ENCODE results near the gene ATXN7L1. TPM values are rescaled to one million over a fixed set of nuclear protein-coding genes. Genes with fewer than 3 reads are reported as not detected.

ATXN7L1 gene
- total RNA-seq, 1 experiment from 2014 or later: 38.5 TPM

DNA sequence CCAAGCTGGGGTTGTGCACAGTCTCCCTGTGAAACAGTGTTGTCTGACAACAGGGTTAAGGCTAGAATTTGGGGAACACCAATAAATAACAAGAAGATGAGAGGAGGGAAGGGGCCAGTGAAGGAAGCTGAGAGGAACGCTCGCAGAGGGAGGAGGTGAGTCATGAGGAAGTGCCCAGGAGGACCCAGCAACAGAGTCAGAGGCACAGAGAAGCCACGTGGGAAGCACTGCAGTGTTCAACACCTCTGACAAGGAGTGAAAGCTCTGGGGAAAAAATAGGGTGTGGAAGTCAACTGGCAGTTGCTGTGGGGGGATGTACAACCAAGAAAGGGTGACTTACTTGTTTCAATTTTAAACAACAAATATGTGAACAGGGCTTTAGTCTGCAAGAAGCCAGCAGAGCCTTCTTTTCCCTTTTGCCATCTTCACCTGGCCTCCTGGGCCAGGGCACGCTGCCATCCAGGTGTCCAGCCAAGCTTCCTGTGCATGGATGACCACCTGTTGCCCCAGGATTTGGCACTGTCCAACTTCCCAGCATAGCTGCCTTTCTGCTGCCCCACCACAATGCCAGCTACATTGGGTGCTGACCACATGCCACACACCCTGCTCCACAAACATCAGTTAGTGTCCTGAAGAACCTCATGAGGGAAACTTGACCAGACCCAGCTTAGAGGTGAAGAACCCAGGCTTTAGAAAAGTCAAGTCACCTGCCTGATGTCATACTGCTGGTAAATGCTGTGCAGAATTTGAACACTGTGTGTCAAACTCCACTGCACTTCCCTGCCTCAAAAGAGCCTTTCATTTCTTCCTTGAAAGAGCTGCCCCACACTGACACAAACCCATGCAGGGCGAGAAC, 69.6 kb downstream of the ATXN7L1 start (continued):
- TF ChIP-seq, protein P1, sequence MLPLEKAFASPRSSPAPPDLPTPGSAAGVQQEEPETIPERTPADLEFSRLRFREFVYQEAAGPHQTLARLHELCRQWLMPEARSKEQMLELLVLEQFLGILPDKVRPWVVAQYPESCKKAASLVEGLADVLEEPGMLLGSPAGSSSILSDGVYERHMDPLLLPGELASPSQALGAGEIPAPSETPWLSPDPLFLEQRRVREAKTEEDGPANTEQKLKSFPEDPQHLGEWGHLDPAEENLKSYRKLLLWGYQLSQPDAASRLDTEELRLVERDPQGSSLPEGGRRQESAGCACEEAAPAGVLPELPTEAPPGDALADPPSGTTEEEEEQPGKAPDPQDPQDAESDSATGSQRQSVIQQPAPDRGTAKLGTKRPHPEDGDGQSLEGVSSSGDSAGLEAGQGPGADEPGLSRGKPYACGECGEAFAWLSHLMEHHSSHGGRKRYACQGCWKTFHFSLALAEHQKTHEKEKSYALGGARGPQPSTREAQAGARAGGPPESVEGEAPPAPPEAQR (CRISPR knock-in tag; IDR thresholded peaks at IDR 0.05): no peak
- TF ChIP-seq TEAD4 (CRISPR knock-in tag; IDR thresholded peaks at IDR 0.05): no peak
- TF ChIP-seq, protein P2, sequence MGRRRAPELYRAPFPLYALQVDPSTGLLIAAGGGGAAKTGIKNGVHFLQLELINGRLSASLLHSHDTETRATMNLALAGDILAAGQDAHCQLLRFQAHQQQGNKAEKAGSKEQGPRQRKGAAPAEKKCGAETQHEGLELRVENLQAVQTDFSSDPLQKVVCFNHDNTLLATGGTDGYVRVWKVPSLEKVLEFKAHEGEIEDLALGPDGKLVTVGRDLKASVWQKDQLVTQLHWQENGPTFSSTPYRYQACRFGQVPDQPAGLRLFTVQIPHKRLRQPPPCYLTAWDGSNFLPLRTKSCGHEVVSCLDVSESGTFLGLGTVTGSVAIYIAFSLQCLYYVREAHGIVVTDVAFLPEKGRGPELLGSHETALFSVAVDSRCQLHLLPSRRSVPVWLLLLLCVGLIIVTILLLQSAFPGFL (CRISPR knock-in tag; IDR thresholded peaks at IDR 0.05; ENCODE audit: borderline replicate concordance): no peak

DNA sequence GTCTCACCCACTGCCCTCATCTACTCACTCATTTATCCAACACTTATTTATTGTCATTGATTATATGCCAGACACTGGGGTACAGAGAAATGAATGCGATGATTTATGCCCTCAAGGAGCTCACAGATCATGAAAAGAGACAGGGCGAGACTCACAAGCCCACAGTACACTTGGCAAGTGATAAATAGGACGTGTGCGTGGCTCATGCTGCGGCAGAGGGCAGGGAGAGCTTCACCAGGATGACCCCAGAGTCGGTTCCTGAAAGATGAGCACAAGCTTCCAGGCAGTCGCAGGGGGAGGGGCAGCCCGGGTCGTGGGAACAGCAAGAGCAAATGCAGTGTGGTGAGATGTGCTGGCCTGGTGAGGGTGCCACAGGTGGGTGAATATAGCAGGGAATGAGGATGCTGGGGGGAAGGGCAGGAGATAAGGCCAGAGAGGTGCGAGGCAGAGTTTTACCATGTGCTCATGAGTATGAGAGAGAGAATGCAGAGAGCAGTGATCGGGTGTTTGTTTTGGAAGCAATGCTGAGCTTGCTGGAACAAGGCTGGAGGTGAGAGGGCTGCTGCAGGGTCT, 70.9 kb downstream of the ATXN7L1 start:
- Mint-ChIP-seq H3K9me3 (no peaks in the 10 kb centered on the region), H3K4me1 (peaks cover 36% of the 10 kb centered on the region), H3K27ac (peak overlapping the region; percentile 51)

DNA sequence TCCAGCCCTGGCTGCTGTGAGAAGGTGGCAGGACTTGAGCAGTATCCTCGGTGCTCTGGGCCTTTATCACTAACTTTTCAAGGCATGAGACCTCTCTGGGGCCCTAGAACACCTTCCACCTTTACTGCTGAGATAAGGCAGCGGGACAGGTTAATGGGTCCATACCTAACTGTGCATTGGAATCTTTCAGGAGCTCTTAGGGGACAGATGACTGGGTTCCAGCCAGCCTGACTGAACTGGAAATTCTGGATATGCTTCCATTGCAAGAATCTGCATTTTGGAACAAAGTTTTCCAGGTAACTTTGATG, 73.0 kb downstream of the ATXN7L1 start:
- Mint-ChIP-seq H3K36me3 (no peaks in the 10 kb centered on the region), H3K9me3 (no peaks in the 10 kb centered on the region), H3K4me3 (no peak overlapping the region), H3K27ac (no peak overlapping the region), H3K27me3 (ENCODE audit: low read depth) (no peaks in the 10 kb centered on the region), H3K4me1 (peaks cover 56% of the 10 kb centered on the region)
- ATAC-seq: no peak
- ChIA-PET CTCF (interaction anchor here (0.6 kb wide), 1 partner anchor 74 kb away, joined by 3 read pairs; no protein-coding TSS in a partner anchor), POLR2A (no interaction called here)
- no peak for DNase-seq (ENCODE audit: low spot score)
- TF ChIP-seq, protein P3, sequence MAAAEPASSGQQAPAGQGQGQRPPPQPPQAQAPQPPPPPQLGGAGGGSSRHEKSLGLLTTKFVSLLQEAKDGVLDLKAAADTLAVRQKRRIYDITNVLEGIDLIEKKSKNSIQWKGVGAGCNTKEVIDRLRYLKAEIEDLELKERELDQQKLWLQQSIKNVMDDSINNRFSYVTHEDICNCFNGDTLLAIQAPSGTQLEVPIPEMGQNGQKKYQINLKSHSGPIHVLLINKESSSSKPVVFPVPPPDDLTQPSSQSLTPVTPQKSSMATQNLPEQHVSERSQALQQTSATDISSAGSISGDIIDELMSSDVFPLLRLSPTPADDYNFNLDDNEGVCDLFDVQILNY (CRISPR knock-in tag; IDR thresholded peaks at IDR 0.05): no peak
- no peak for TF ChIP-seq KAT7 (CRISPR knock-in tag; IDR thresholded peaks at IDR 0.05; ENCODE audit: borderline replicate concordance)
- TF ChIP-seq, protein P4, sequence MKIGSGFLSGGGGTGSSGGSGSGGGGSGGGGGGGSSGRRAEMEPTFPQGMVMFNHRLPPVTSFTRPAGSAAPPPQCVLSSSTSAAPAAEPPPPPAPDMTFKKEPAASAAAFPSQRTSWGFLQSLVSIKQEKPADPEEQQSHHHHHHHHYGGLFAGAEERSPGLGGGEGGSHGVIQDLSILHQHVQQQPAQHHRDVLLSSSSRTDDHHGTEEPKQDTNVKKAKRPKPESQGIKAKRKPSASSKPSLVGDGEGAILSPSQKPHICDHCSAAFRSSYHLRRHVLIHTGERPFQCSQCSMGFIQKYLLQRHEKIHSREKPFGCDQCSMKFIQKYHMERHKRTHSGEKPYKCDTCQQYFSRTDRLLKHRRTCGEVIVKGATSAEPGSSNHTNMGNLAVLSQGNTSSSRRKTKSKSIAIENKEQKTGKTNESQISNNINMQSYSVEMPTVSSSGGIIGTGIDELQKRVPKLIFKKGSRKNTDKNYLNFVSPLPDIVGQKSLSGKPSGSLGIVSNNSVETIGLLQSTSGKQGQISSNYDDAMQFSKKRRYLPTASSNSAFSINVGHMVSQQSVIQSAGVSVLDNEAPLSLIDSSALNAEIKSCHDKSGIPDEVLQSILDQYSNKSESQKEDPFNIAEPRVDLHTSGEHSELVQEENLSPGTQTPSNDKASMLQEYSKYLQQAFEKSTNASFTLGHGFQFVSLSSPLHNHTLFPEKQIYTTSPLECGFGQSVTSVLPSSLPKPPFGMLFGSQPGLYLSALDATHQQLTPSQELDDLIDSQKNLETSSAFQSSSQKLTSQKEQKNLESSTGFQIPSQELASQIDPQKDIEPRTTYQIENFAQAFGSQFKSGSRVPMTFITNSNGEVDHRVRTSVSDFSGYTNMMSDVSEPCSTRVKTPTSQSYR (CRISPR knock-in tag; IDR thresholded peaks at IDR 0.05): no peak
- no peak for TF ChIP-seq EMX1 (CRISPR knock-in tag; IDR thresholded peaks at IDR 0.05)
- TF ChIP-seq RORB (CRISPR knock-in tag; IDR thresholded peaks at IDR 0.05): no peak
- TF ChIP-seq, protein P5, sequence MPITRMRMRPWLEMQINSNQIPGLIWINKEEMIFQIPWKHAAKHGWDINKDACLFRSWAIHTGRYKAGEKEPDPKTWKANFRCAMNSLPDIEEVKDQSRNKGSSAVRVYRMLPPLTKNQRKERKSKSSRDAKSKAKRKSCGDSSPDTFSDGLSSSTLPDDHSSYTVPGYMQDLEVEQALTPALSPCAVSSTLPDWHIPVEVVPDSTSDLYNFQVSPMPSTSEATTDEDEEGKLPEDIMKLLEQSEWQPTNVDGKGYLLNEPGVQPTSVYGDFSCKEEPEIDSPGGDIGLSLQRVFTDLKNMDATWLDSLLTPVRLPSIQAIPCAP (CRISPR knock-in tag; IDR thresholded peaks at IDR 0.05): no peak

More for the DNA sequence above, 70.9 kb downstream of the ATXN7L1 start:
- TF ChIP-seq, protein P2 (CRISPR knock-in tag; IDR thresholded peaks at IDR 0.05; ENCODE audit: borderline replicate concordance): no peak
- TF ChIP-seq, protein P4 (CRISPR knock-in tag; IDR thresholded peaks at IDR 0.05): 0 out of 2 replicates have a peak, but pooled peaks have one; percentile 63
- TF ChIP-seq, protein P6, sequence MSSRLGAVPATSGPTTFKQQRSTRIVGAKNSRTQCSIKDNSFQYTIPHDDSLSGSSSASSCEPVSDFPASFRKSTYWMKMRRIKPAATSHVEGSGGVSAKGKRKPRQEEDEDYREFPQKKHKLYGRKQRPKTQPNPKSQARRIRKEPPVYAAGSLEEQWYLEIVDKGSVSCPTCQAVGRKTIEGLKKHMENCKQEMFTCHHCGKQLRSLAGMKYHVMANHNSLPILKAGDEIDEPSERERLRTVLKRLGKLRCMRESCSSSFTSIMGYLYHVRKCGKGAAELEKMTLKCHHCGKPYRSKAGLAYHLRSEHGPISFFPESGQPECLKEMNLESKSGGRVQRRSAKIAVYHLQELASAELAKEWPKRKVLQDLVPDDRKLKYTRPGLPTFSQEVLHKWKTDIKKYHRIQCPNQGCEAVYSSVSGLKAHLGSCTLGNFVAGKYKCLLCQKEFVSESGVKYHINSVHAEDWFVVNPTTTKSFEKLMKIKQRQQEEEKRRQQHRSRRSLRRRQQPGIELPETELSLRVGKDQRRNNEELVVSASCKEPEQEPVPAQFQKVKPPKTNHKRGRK (CRISPR knock-in tag; IDR thresholded peaks at IDR 0.05; ENCODE audit: borderline replicate concordance): no peak
- TF ChIP-seq, protein P7, sequence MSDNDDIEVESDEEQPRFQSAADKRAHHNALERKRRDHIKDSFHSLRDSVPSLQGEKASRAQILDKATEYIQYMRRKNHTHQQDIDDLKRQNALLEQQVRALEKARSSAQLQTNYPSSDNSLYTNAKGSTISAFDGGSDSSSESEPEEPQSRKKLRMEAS (CRISPR knock-in tag; IDR thresholded peaks at IDR 0.05): 0 out of 2 replicates have a peak, but pooled peaks have one; percentile 4
- POLR2A ChIA-PET: no interaction called here
- CTCF ChIA-PET: interaction anchor here (0.6 to 2.6 kb wide), 7 partner anchors 8 to 149 kb away, joined by 3 to 11 read pairs (median 5); no protein-coding TSS in a partner anchor
- Mint-ChIP-seq H3K4me3 (no peak overlapping the region), H3K36me3 (no peaks in the 10 kb centered on the region), H3K27me3 (ENCODE audit: low read depth) (no peaks in the 10 kb centered on the region)
- ATAC-seq (peak; percentile 80), DNase-seq (ENCODE audit: low spot score) (peak; percentile 59)
